H9 (cell line): ENCODE measurements around the gene MICAL2. TPM values are rescaled to one million over a fixed set of nuclear protein-coding genes. Genes with fewer than 3 reads are reported as not detected.
A peak's percentile ranks its signal among the peaks of the same experiment; 100 is the strongest.

ENCODE experiments used
- DNase-seq: peaks from one replicate; pipeline ENCODE4 v3.0.0-alpha.2; 2017
- H2AFZ ChIP-seq: one replicate; pipeline ENCODE4 v1.6.1; 2013; ENCODE audit warnings: mild to moderate bottlenecking, low read length, control low read depth, moderate library complexity
- H2AK5ac ChIP-seq: 2 replicates; pipeline ENCODE4 v1.6.1; 2013; ENCODE audit warnings: low read length, control low read depth, mixed read lengths; ENCODE audit not compliant: insufficient read length
- H2BK120ac ChIP-seq: one replicate; pipeline ENCODE4 v1.6.1; 2013; ENCODE audit warnings: low read depth, mild to moderate bottlenecking, low read length, control low read depth, inconsistent platforms; ENCODE audit not compliant: poor library complexity, severe bottlenecking
- H2BK12ac ChIP-seq: 2 replicates; pipeline ENCODE4 v1.6.1; 2013; ENCODE audit warnings: low read length, control low read depth, mixed read lengths, low read depth; ENCODE audit not compliant: insufficient read length
- H2BK15ac ChIP-seq: 2 replicates; pipeline ENCODE4 v1.6.1; 2013; ENCODE audit warnings: low read depth, low read length, control low read depth
- H2BK20ac ChIP-seq: one replicate; pipeline ENCODE4 v1.6.1; 2013; ENCODE audit warnings: low read depth, mild to moderate bottlenecking, low read length, control low read depth, inconsistent platforms; ENCODE audit not compliant: poor library complexity, severe bottlenecking
- H2BK5ac ChIP-seq: 2 replicates; pipeline ENCODE4 v1.6.1; 2013; ENCODE audit warnings: low read length, control low read depth, mixed read lengths; ENCODE audit not compliant: insufficient read length
- H3K14ac ChIP-seq: 2 replicates; pipeline ENCODE4 v1.6.1; 2013; ENCODE audit warnings: low read length, control low read depth; ENCODE audit not compliant: insufficient read depth
- H3K18ac ChIP-seq: 2 replicates; pipeline ENCODE4 v1.6.1; 2013; ENCODE audit warnings: low read depth, mild to moderate bottlenecking, mixed read lengths, low read length, control low read depth; ENCODE audit not compliant: insufficient read length
- H3K23ac ChIP-seq: 2 replicates; pipeline ENCODE4 v1.6.1; 2013; ENCODE audit warnings: low read length, control low read depth, mixed read lengths, low read depth; ENCODE audit not compliant: insufficient read length
- H3K23me2 ChIP-seq: 2 replicates; pipeline ENCODE4 v1.6.1; 2013; ENCODE audit warnings: low read depth, mild to moderate bottlenecking, mixed read lengths, low read length, control low read depth; ENCODE audit not compliant: insufficient read length, poor library complexity, severe bottlenecking
- H3K27ac ChIP-seq: 2 replicates; pipeline ENCODE4 v1.5.1; 2013; ENCODE audit warnings: low read length, control low read depth, mixed read lengths, low read depth; ENCODE audit not compliant: insufficient read length
- H3K27me3 ChIP-seq: 2 replicates; pipeline ENCODE4 v1.6.1; 2013; ENCODE audit warnings: low read length, control low read depth, inconsistent platforms; ENCODE audit not compliant: insufficient read depth
- H3K4ac ChIP-seq: 2 replicates; pipeline ENCODE4 v1.6.1; 2013; ENCODE audit warnings: low read depth, mild to moderate bottlenecking, control low read depth, inconsistent platforms, low read length, moderate library complexity
- H3K4me1 ChIP-seq: 2 replicates; pipeline ENCODE4 v1.6.1; 2013; ENCODE audit warnings: low read length, control low read depth, inconsistent platforms; ENCODE audit not compliant: insufficient read depth
- H3K4me2 ChIP-seq: 2 replicates; pipeline ENCODE4 v1.6.1; 2013; ENCODE audit warnings: low read length, control low read depth, mixed read lengths; ENCODE audit not compliant: insufficient read length, insufficient read depth
- H3K56ac ChIP-seq: 2 replicates; pipeline ENCODE4 v1.6.1; 2013; ENCODE audit warnings: low read depth, mild to moderate bottlenecking, mixed read lengths, low read length, control low read depth; ENCODE audit not compliant: insufficient read length
- H3K79me1 ChIP-seq: 2 replicates; pipeline ENCODE4 v1.6.1; 2013; ENCODE audit warnings: low read depth, mild to moderate bottlenecking, moderate library complexity, low read length, control low read depth, inconsistent platforms; ENCODE audit not compliant: insufficient read depth, poor library complexity, severe bottlenecking
- H3K79me2 ChIP-seq: 2 replicates; pipeline ENCODE4 v1.6.1; 2013; ENCODE audit warnings: low read length, control low read depth, inconsistent platforms; ENCODE audit not compliant: insufficient read depth
- H3K9ac ChIP-seq: 2 replicates; pipeline ENCODE4 v1.6.1; 2013; ENCODE audit warnings: low read length, control low read depth, mixed read lengths; ENCODE audit not compliant: insufficient read length; ENCODE audit errors: extremely low read depth
- H3K9me3 ChIP-seq: one replicate; pipeline ENCODE4 v1.6.1; 2013; ENCODE audit warnings: low read depth, low read length, inconsistent platforms; ENCODE audit not compliant: control insufficient read depth
- H3T11ph ChIP-seq: one replicate; pipeline ENCODE4 v1.6.1; 2013; ENCODE audit warnings: mild to moderate bottlenecking, low read length, control low read depth, inconsistent platforms
- H4K20me1 ChIP-seq: one replicate; pipeline ENCODE4 v1.6.1; 2013; ENCODE audit not compliant: control insufficient read depth, insufficient read length, insufficient read depth
- H4K5ac ChIP-seq: 2 replicates; pipeline ENCODE4 v1.6.1; 2013; ENCODE audit warnings: low read depth, mild to moderate bottlenecking, mixed read lengths, low read length, control low read depth; ENCODE audit not compliant: insufficient read length
- H4K8ac ChIP-seq: replicated peaks from 2 replicates; pipeline ENCODE4 v1.6.1; 2013; ENCODE audit warnings: low read length, control low read depth, mixed read lengths, low read depth; ENCODE audit not compliant: insufficient read length
- H4K91ac ChIP-seq: 2 replicates; pipeline ENCODE4 v1.6.1; 2013; ENCODE audit warnings: low read depth, mild to moderate bottlenecking, moderate library complexity, mixed read lengths, low read length, control low read depth; ENCODE audit not compliant: insufficient read length
- H3K27ac Mint-ChIP-seq, 3 experiments: 2 replicates in 2 of 3; 3 replicates in 1 of 3; pipeline ENCODE4 v1.8.0; 2020 to 2021; ENCODE audit warnings: mixed read lengths in 3 of 3, mild to moderate bottlenecking in 1 of 3, moderate library complexity in 1 of 3
- H3K27me3 Mint-ChIP-seq: 2 replicates; pipeline ENCODE4 v1.8.0; 2021; ENCODE audit warnings: low read depth, mild to moderate bottlenecking, moderate library complexity, mixed read lengths
- H3K36me3 Mint-ChIP-seq, 3 experiments: 2 replicates in 2 of 3; 3 replicates in 1 of 3; pipeline ENCODE4 v1.8.0; 2020 to 2021; ENCODE audit warnings: low read depth in 3 of 3, mixed read lengths in 3 of 3; ENCODE audit not compliant: insufficient read depth in 1 of 3
- H3K4me1 Mint-ChIP-seq, 2 experiments: 2 replicates each; pipeline ENCODE4 v1.8.0; 2020; ENCODE audit warnings: mixed read lengths in 2 of 2
- H3K4me3 Mint-ChIP-seq, 2 experiments: 2 replicates in 1 of 2; 3 replicates in 1 of 2; pipeline ENCODE4 v1.8.0; 2020 to 2021; ENCODE audit warnings: mild to moderate bottlenecking in 2 of 2, mixed read lengths in 2 of 2, moderate library complexity in 1 of 2
- H3K9me3 Mint-ChIP-seq, 2 experiments: 2 replicates in 1 of 2; 3 replicates in 1 of 2; pipeline ENCODE4 v1.8.0; 2020; ENCODE audit warnings: mild to moderate bottlenecking in 2 of 2, mixed read lengths in 2 of 2, moderate library complexity in 1 of 2
- CTCF ChIP-seq: fragments of 200-600 bp; sonication (generic); conservative IDR thresholded peaks from 3 replicates; pipeline ENCODE4 v1.8.0; 2021; ENCODE audit warnings: antibody characterized with exemption, mild to moderate bottlenecking
- WGBS: extraction: QIAGEN DNeasy Blood & Tissue Kit; methylation state at CpG from one replicate; pipeline ENCODE4 v1.1.7; 2013; ENCODE audit warnings: missing lambda C conversion rate, low lambda C conversion rate, mixed read lengths; ENCODE audit not compliant: insufficient read length; ENCODE audit errors: extremely low coverage; 5-methylcytosine and 5-hydroxymethylcytosine counted together
- total RNA-seq: library from RNA; stranded (reverse); gene quantifications from 2 replicates; pipeline ENCODE4 v1.2.1, GENCODE V29; 2021

Gene MICAL2
- total RNA-seq, 1 experiment from 2014 or later, result 4.7 TPM

GRCh38 chr11:12066799-12067508, 43.4 kb upstream of the MICAL2 start:
- Histone ChIP-seq H2AK5ac (no peak overlapping the region), H2BK5ac (no peak overlapping the region), H2BK20ac (no peak overlapping the region), H3K18ac (no peak overlapping the region), H2BK15ac (no peak overlapping the region), H3K23me2 (no peaks in the 10 kb centered on the region), H4K5ac (no peak overlapping the region), H2BK120ac (no peak overlapping the region), H3K14ac (no peak overlapping the region), H3K4ac (no peak overlapping the region), H2AFZ (no peak overlapping the region), H4K20me1 (no peaks in the 10 kb centered on the region), H3K23ac (no peak overlapping the region), H4K91ac (no peak overlapping the region), H3K27ac (no peak overlapping the region), H3K56ac (no peak overlapping the region), H4K8ac (no peak overlapping the region), H2BK12ac (no peak overlapping the region), H3K79me2 (no peaks in the 10 kb centered on the region), H3K79me1 (no peaks in the 10 kb centered on the region), H3K27me3 (no peaks in the 10 kb centered on the region), H3K9me3 (no peaks in the 10 kb centered on the region), H3K9ac (no peak overlapping the region), H3K4me1 (no peaks in the 10 kb centered on the region; the same call in 1 of the 2 replicates), H3K4me2 (no peak overlapping the region), H3T11ph (no peak overlapping the region)
- H3K4me1 Mint-ChIP-seq, result peaks cover 21 to 23% of the 10 kb centered on the region in 2 experiments
- no peaks in the 10 kb centered on the region; the same call in 1 of the 2 replicates for H3K27me3 Mint-ChIP-seq
- peak overlapping the region in 2 of 3 experiments; percentile 4 to 75; a peak in 2 of 7 replicates for H3K27ac Mint-ChIP-seq
- no peak overlapping the region; a peak in 1 of 5 replicates for H3K4me3 Mint-ChIP-seq
- H3K9me3 Mint-ChIP-seq, result peaks cover 4% of the 10 kb centered on the region in 2 experiments; a peak in 2 of 5 replicates
- DNase-seq, result peak; percentile 51
- WGBS, result no CpG with 5 or more reads among the region's 8 CpGs
- no peak for TF ChIP-seq CTCF
- H3K36me3 Mint-ChIP-seq, result no peaks in the 10 kb centered on the region; a peak in 3 of 7 replicates
